Measurements from ENCODE around the gene FAM153A.
"Not testable (repeated sequence)": the region's sequence is repeated elsewhere in the genome, so short reads cannot be mapped to it uniquely, and the experiment has no call there.

DNA sequence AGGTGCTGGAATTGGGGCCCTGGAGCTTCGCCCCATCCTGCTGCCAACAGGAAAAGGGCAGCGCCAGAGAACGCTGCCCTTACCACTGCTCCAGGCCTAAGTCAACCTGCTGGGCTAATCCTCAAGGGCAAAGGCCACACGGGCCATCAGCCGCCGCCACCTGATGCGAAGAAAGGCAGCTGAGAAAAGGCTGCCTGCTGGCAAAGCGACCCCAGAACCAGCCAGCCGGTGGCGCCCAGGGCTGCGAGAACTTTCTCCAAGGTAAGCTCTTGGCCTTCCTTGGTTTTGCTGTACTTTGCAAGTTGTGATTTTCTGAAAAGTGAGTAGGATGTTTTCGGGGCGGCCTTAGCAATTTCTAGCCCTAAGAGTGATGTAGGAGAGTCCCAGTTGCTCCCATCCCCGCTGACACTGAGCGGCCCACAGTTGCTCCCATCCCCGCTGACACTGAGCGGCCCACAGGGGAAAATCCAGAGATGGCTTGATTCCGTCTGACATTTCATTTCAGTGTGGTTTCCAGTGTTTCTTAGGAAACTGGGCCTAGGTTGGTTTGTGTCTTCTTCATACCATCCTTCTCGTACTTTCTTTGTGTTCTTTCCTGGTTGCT is 15.6 kb upstream of the FAM153A start:
- not testable (repeated sequence) for TF ChIP-seq STAG1 (CRISPR knock-in tag; IDR thresholded peaks at IDR 0.05; ENCODE audit: borderline replicate concordance); NFRKB (IDR thresholded peaks at IDR 0.05; ENCODE audit: low read depth); TOE1 (IDR thresholded peaks at IDR 0.05; ENCODE audit: borderline replicate concordance); TOE1 (CRISPR knock-in tag; IDR thresholded peaks at IDR 0.05; ENCODE audit: borderline replicate concordance, low read depth); TBL1XR1 (IDR thresholded peaks at IDR 0.05; ENCODE audit: low read length in 2 of 2); NFYB (IDR thresholded peaks at IDR 0.05; ENCODE audit: extremely low read depth, insufficient read length); STAT5B (CRISPR knock-in tag; IDR thresholded peaks at IDR 0.05); YY1 (IDR thresholded peaks at IDR 0.05; ENCODE audit: borderline replicate concordance in 1 of 3, control insufficient read depth in 1 of 3, extremely low read depth in 1 of 3, insufficient read depth in 3 of 3, insufficient read length in 1 of 3, insufficient replicate concordance in 2 of 3, low read depth in 1 of 3, low read length in 2 of 3); ZNF224 (CRISPR knock-in tag; IDR thresholded peaks at IDR 0.05); FOXP1 (CRISPR knock-in tag; IDR thresholded peaks at IDR 0.05); MXI1 (IDR thresholded peaks at IDR 0.05; ENCODE audit: low read depth, low read length)
- TF ChIP-seq, protein P1, sequence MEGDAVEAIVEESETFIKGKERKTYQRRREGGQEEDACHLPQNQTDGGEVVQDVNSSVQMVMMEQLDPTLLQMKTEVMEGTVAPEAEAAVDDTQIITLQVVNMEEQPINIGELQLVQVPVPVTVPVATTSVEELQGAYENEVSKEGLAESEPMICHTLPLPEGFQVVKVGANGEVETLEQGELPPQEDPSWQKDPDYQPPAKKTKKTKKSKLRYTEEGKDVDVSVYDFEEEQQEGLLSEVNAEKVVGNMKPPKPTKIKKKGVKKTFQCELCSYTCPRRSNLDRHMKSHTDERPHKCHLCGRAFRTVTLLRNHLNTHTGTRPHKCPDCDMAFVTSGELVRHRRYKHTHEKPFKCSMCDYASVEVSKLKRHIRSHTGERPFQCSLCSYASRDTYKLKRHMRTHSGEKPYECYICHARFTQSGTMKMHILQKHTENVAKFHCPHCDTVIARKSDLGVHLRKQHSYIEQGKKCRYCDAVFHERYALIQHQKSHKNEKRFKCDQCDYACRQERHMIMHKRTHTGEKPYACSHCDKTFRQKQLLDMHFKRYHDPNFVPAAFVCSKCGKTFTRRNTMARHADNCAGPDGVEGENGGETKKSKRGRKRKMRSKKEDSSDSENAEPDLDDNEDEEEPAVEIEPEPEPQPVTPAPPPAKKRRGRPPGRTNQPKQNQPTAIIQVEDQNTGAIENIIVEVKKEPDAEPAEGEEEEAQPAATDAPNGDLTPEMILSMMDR (IDR thresholded peaks at IDR 0.05 in 2 of 3, conservative IDR thresholded peaks at IDR 0.05 in 1 of 3; ENCODE audit: insufficient read depth in 2 of 3, low read depth in 1 of 3, low read length in 3 of 3), result not testable (repeated sequence)

Measured in K562 (cell line).